H1 (cell line): ENCODE results near the gene DLX4. TPM values are rescaled to one million over a fixed set of nuclear protein-coding genes. Genes with fewer than 3 reads are reported as not detected.

ENCODE experiments used
- ATF3 ChIP-seq: IDR thresholded peaks from 2 replicates; pipeline ENCODE4 v1.6.1; 2011; ENCODE audit warnings: low read depth, mild to moderate bottlenecking, low read length; ENCODE audit not compliant: insufficient read depth
- CREB1 ChIP-seq: IDR thresholded peaks from 2 replicates; pipeline ENCODE4 v1.6.1; 2012; ENCODE audit warnings: inconsistent platforms
- GTF2F1 ChIP-seq: IDR thresholded peaks from 2 replicates; pipeline ENCODE4 v1.6.1; 2012; ENCODE audit warnings: low read depth, low read length, improper control_type of control experiment, borderline replicate concordance
- HDAC2 ChIP-seq, 2 experiments: fragments of 300-600 bp in 1 of 2; sonication (generic) in 1 of 2; IDR thresholded peaks; 2 replicates each; pipeline ENCODE4 v1.6.1; 2011 to 2012; ENCODE audit warnings: low read depth in 2 of 2, low read length in 2 of 2, mild to moderate bottlenecking in 2 of 2, moderate library complexity in 2 of 2, borderline replicate concordance in 1 of 2, inconsistent platforms in 1 of 2
- SAP30 ChIP-seq: fragments of 300-600 bp; sonication (generic); IDR thresholded peaks from 2 replicates; pipeline ENCODE4 v1.7.1; 2012; ENCODE audit warnings: low read length, moderate library complexity, mild to moderate bottlenecking, inconsistent platforms; ENCODE audit not compliant: insufficient read depth, insufficient replicate concordance
- TAF7 ChIP-seq: optimal IDR thresholded peaks from 2 replicates; pipeline ENCODE3; 2011; ENCODE audit warnings: low read depth, mild to moderate bottlenecking, inconsistent platforms, low read length, moderate library complexity, borderline replicate concordance
- TCF12 ChIP-seq: IDR thresholded peaks from 2 replicates; pipeline ENCODE4 v1.6.1; 2011; ENCODE audit warnings: low read depth, mild to moderate bottlenecking, low read length
- polyA plus RNA-seq, 7 experiments: library from polyadenylated mRNA; depleted of rRNA in 3 of 7; stranded (reverse) in 5 of 7; unstranded in 2 of 7; fragments of >200 nt in 5 of 7; fragments of 200-250 nt in 2 of 7; gene quantifications; 1 replicate in 5 of 7; 2 replicates in 1 of 7; 4 replicates in 1 of 7; pipeline versions ENCODE4 v1.2.1 to v1.2.3, GENCODE V29; 2011 to 2013; ENCODE audit warnings: missing spikeins in 2 of 7, mixed read lengths in 2 of 7
- total RNA-seq: library from RNA; stranded (reverse); fragmentation: NEBNext Ultra II Directional; extraction: Animal tissue kit (Norgen Biotek cat#: 25700); gene quantifications from 2 replicates; pipeline ENCODE4 v1.2.1, GENCODE V29; 2021
- TF ChIP-seq, protein P1 (sequence below): fragments of 300-600 bp; sonication (generic); IDR thresholded peaks from 2 replicates; pipeline ENCODE4 v1.7.1; 2012; ENCODE audit warnings: low read length, moderate library complexity, mild to moderate bottlenecking, inconsistent platforms; ENCODE audit not compliant: insufficient replicate concordance

DLX4 gene
- total and polyA plus RNA-seq, 2 of the 8 experiments (the other 6 are each of a cell fraction or from before 2014, with no cell fraction given) = 0.67 to 0.80 TPM

GRCh38 chr17:49972486-49973270 lies 3.7 kb downstream of the DLX4 start (continued):
- TF ChIP-seq, protein P1, sequence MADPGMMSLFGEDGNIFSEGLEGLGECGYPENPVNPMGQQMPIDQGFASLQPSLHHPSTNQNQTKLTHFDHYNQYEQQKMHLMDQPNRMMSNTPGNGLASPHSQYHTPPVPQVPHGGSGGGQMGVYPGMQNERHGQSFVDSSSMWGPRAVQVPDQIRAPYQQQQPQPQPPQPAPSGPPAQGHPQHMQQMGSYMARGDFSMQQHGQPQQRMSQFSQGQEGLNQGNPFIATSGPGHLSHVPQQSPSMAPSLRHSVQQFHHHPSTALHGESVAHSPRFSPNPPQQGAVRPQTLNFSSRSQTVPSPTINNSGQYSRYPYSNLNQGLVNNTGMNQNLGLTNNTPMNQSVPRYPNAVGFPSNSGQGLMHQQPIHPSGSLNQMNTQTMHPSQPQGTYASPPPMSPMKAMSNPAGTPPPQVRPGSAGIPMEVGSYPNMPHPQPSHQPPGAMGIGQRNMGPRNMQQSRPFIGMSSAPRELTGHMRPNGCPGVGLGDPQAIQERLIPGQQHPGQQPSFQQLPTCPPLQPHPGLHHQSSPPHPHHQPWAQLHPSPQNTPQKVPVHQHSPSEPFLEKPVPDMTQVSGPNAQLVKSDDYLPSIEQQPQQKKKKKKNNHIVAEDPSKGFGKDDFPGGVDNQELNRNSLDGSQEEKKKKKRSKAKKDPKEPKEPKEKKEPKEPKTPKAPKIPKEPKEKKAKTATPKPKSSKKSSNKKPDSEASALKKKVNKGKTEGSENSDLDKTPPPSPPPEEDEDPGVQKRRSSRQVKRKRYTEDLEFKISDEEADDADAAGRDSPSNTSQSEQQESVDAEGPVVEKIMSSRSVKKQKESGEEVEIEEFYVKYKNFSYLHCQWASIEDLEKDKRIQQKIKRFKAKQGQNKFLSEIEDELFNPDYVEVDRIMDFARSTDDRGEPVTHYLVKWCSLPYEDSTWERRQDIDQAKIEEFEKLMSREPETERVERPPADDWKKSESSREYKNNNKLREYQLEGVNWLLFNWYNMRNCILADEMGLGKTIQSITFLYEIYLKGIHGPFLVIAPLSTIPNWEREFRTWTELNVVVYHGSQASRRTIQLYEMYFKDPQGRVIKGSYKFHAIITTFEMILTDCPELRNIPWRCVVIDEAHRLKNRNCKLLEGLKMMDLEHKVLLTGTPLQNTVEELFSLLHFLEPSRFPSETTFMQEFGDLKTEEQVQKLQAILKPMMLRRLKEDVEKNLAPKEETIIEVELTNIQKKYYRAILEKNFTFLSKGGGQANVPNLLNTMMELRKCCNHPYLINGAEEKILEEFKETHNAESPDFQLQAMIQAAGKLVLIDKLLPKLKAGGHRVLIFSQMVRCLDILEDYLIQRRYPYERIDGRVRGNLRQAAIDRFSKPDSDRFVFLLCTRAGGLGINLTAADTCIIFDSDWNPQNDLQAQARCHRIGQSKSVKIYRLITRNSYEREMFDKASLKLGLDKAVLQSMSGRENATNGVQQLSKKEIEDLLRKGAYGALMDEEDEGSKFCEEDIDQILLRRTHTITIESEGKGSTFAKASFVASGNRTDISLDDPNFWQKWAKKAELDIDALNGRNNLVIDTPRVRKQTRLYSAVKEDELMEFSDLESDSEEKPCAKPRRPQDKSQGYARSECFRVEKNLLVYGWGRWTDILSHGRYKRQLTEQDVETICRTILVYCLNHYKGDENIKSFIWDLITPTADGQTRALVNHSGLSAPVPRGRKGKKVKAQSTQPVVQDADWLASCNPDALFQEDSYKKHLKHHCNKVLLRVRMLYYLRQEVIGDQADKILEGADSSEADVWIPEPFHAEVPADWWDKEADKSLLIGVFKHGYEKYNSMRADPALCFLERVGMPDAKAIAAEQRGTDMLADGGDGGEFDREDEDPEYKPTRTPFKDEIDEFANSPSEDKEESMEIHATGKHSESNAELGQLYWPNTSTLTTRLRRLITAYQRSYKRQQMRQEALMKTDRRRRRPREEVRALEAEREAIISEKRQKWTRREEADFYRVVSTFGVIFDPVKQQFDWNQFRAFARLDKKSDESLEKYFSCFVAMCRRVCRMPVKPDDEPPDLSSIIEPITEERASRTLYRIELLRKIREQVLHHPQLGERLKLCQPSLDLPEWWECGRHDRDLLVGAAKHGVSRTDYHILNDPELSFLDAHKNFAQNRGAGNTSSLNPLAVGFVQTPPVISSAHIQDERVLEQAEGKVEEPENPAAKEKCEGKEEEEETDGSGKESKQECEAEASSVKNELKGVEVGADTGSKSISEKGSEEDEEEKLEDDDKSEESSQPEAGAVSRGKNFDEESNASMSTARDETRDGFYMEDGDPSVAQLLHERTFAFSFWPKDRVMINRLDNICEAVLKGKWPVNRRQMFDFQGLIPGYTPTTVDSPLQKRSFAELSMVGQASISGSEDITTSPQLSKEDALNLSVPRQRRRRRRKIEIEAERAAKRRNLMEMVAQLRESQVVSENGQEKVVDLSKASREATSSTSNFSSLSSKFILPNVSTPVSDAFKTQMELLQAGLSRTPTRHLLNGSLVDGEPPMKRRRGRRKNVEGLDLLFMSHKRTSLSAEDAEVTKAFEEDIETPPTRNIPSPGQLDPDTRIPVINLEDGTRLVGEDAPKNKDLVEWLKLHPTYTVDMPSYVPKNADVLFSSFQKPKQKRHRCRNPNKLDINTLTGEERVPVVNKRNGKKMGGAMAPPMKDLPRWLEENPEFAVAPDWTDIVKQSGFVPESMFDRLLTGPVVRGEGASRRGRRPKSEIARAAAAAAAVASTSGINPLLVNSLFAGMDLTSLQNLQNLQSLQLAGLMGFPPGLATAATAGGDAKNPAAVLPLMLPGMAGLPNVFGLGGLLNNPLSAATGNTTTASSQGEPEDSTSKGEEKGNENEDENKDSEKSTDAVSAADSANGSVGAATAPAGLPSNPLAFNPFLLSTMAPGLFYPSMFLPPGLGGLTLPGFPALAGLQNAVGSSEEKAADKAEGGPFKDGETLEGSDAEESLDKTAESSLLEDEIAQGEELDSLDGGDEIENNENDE = no peak
- TF ChIP-seq GTF2F1 (no peak), HDAC2 (IDR thresholded peaks at IDR 0.05; ENCODE audit: borderline replicate concordance in 1 of 2, low read depth in 2 of 2, low read length in 2 of 2) (no peak), ATF3 (no peak), CREB1 (no peak), TCF12 (no peak), SAP30 (no peak), TAF7 (no peak)
